Mononuclear cell (primary cell): ENCODE results near the gene OR2C1. TPM values are rescaled to one million over a fixed set of nuclear protein-coding genes. Genes with fewer than 3 reads are reported as not detected.

Source experiments
- H3K27me3 ChIP-seq: 2 replicates; pipeline ENCODE4 v1.6.0; 2011; ENCODE audit warnings: low read length, control low read depth; ENCODE audit not compliant: insufficient read depth
- H3K4me1 ChIP-seq: 2 replicates; pipeline ENCODE4 v1.5.1; 2011; ENCODE audit warnings: mild to moderate bottlenecking, low read length, control low read depth; ENCODE audit not compliant: insufficient read depth
- H3K4me3 ChIP-seq: 2 replicates; pipeline ENCODE4 v1.5.1; 2011; ENCODE audit warnings: mild to moderate bottlenecking, low read length, moderate library complexity
- H3K9me3 ChIP-seq: 2 replicates; pipeline ENCODE4 v1.5.1; 2011; ENCODE audit warnings: low read depth, mild to moderate bottlenecking, control low read depth, low read length
- total RNA-seq: library from RNA; depleted of rRNA; stranded (reverse); fragments of >200 nt; gene quantifications from one replicate; pipeline ENCODE4 v1.2.3, GENCODE V29; 2012

Gene OR2C1
- total RNA-seq, 1 donor, result not detected

DNA sequence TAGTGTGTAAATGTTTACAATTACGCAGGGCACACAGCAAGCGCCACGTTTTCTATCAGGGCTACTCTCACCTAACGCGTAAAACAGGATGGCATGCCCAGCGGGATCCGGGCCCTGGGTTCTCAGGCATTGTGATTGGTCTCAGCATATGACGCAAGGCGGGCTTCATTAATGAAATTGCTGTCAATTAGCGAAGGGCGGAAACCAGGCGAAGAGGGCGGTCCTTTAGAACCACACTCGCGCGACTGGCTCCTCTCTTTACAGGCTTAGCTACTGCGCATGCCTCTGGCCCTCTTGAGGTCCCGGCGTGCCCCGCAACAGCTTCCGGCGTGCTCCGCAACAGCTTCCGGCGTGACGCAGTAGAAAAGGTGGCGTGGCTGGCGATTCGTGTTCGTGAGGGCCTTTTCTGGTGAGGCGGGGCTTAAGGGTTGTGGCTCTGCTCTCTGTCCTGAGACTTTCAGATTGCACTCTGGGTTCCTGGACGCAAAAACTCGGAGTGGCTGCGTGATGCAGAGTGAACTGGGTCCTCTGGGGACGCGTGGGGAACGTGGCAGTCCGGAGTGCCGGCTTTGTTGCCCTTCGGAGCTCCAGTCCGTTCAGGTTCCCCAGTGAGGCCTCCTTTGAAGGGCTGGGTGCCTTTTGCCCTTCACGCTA, 9.2 kb downstream of the OR2C1 start:
- Histone ChIP-seq H3K4me1 (no peaks in the 10 kb centered on the region), H3K9me3 (no peaks in the 10 kb centered on the region), H3K4me3 (peak overlapping the region; percentile 32), H3K27me3 (peaks cover 18% of the 10 kb centered on the region)

DNA sequence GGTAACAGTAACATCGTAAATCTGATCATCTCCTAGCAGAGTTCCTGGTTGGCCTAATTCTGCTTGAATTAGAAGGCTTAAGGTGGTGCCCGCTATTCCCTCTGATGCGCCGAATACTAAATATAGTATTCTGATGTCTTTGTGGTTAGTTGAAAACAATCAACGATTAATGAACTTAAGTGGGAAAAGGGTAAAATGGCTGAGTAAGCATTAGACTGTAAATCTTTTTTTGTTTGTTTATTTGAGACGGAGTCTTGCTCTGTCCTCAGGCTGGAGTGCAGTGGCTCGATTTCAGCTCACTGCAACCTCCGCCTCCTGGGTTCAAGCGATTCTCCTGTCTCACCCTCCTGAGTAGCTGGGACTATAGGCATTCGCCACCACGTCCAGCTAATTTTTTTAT, 13.4 kb downstream of the OR2C1 start:
- Histone ChIP-seq H3K4me1 (no peaks in the 10 kb centered on the region), H3K4me3 (no peak overlapping the region), H3K9me3 (no peaks in the 10 kb centered on the region), H3K27me3 (no peaks in the 10 kb centered on the region)

DNA sequence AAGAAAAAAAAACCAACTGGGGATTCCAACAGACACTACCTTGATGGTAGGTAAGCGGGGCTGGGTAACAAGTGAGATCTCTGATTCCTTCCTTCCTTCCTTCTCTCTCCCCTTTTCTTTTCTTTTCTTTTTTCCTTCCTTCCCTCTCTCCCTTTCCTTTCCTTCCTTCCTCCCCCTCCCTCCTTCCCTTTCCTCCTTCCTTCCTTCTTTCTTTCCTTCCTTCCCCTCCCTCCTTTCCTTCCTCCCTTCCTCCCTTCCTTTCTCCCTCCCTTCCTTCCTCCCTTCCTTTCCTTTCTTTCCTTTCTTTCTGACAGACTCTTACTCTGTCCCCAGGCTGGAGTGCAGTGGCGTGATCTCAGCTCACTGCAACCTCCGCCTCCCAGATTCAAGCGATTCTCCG, 20.0 kb downstream of the OR2C1 start:
- Histone ChIP-seq H3K4me1 (no peaks in the 10 kb centered on the region), H3K27me3 (no peaks in the 10 kb centered on the region), H3K4me3 (no peak overlapping the region), H3K9me3 (peaks cover 16% of the 10 kb centered on the region)

DNA sequence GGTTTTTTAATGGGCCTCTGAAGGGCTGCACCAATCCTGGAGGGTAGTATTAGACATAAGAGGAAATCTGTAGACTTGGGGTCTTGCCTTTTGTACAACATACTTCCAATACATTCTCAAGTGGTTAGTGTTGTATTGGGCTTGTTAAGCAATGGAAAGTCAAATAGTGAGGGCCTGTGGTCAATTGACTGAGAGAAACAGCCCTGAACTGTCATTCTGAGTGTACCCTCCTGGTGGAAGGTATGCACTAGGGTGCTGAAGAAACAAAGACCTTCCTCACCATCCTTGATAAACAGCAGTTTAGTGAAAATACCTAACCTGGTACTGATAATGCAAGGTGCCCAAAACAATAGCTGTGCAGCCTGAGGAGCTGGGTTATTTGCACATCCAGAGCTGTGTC, 22.2 kb downstream of the OR2C1 start:
- peaks cover 37% of the 10 kb centered on the region for H3K9me3 ChIP-seq
- no peaks in the 10 kb centered on the region for H3K4me1 ChIP-seq
- no peak overlapping the region for H3K4me3 ChIP-seq
- no peaks in the 10 kb centered on the region for H3K27me3 ChIP-seq

DNA sequence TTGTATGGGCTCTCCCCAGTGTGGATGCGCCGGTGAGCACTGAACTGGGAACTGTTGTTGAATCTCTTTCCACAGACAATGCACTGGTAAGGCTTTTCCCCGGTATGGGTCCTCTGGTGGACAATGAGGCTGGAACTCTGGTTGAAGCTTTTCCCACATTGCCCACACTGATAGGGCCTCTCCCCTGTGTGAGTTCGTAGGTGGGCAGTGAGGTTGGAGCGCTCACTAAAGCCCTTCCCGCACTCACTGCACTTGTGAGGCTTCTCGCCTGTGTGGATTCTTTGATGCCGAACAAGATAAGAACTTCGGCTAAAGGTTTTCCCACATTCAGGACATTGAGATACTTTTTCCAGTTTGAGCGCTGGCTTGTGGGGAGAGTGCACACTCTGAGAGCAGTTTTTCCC, 27.4 kb downstream of the OR2C1 start:
- Histone ChIP-seq H3K27me3 (no peaks in the 10 kb centered on the region), H3K4me3 (no peak overlapping the region), H3K9me3 (peaks cover 61% of the 10 kb centered on the region), H3K4me1 (no peaks in the 10 kb centered on the region)

DNA sequence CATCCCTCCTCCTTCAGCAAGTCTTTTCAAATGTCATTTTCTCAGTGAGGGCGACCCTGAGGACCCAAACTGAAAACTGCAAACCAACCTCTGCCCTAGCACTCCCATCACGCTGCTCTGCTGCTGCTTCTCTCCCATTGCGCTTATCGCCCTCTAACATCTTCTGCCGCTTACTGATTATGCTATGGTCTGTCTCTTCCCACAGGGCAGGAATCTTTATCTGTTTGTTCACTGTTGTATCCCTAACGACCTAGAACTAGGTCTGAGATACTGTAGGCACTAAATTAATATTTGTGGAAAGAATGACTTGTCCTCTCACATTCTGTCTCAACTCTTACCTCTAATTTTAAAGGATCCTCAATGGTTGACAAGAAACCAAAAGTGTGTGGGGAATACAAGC, 32.6 kb downstream of the OR2C1 start:
- Histone ChIP-seq H3K27me3 (no peaks in the 10 kb centered on the region), H3K9me3 (peaks cover 36% of the 10 kb centered on the region), H3K4me1 (no peaks in the 10 kb centered on the region), H3K4me3 (no peak overlapping the region)

DNA sequence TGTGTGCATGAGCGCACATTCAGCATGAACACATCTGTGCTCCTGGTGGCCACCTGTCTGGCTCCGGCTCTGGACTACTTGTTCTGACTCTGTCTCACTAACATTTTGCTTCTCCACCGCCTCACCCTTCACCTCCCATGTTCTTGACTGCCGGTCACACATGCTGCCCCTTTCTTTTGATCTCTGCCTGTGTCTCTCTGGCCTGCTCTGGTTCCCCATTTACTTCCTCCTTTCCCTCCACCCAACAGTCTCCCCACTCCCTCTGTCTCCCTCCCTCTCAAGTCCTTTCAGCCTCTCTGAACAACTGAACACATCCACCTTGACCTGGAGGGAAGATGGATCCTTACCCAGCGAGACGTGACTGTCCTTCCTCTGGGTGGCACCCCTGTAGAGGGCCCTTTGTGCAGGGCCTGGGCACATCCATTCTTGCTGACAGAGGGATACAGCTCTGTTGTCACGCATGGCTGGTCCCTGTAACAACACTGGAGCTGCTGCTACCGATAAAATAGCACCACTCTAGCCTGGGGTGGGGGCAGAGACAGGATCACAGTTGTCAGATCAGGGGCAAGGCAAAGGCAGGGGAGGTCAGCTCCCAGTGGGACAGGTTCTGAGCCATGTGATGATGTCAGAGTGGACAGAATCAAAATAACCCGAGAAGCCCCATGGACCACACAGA, 34.1 kb downstream of the OR2C1 start:
- Histone ChIP-seq H3K4me1 (no peaks in the 10 kb centered on the region), H3K27me3 (no peaks in the 10 kb centered on the region), H3K9me3 (peaks cover 21% of the 10 kb centered on the region), H3K4me3 (no peak overlapping the region)

DNA sequence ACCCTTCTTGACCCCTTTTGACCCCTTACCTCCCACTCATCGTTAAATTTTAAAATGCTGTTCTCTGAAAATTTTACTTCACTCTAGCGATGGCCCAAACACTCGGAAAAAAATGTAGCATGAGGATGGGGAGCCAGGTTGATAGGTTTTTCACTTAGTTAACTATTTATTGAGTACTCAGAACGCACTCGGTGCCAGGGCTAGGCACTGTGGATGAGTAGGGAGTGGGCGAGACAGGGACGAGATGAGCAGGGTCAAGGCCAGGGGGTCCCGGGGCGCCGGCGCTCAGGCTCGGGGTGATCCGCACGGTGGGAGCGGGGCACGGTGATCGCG, 44.7 kb downstream of the OR2C1 start:
- H3K4me3 ChIP-seq, result peak overlapping the region; percentile 85

DNA sequence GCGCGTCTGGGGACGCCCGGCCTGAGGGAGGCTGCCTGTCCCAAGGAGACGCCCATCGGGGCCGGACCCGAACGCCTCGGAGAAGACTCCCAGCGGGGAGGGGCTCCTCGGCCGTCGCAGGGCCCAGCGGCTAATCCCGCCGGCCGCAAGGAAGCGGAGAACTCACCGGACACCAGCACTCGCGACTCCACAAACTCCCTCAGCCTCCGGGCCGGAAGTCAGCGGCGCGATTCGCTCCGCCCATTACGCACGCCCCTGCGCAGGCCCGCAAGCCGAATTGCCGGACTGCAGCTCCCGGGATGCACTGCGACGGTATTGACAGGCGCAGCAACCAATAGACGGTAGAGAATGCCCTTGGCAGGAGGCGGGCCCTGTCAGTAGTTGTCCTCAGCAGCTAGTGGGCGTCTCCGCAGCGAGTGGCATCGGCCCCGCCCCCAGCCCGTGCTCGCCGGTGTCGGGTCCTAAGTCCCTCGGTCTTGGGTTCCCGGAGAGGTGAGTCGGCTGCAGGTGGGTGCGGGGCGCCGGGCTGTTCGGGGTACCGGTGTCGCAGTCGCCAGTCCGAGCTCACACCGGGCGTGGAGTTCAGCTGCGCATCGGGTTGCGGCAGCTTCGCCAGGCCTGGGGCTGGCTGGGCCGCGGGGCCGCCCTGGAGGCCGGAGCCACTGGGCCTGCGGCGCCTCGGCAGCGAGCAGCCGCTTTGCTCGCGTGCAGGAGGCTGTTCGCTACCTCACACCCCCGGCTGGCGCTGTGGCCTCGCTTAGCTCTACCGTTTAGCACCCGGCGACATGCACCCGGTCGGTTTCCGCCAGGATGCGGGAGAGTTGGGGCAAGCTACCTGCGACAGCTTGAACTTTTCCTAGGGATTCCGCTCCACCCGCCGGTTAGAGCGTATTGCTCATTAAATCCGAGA, 45.3 kb downstream of the OR2C1 start, which contains the start of the genes ZNF174 and ZSCAN32:
Gene ZNF174 (plus strand): TSS at position 437 of the 910 bp plus-strand sequence. CDS start 790 bp downstream, outside the sequence.
Gene ZSCAN32 (minus strand): TSS at position 226 of the 910 bp plus-strand sequence. CDS start 3,447 bp downstream, outside the sequence.
- peaks cover 24% of the 10 kb centered on the region for H3K4me1 ChIP-seq

More for the DNA sequence above, 44.7 kb downstream of the OR2C1 start:
- H3K4me1 ChIP-seq, result peaks cover 24% of the 10 kb centered on the region
- no peaks in the 10 kb centered on the region for H3K9me3 ChIP-seq
- no peaks in the 10 kb centered on the region for H3K27me3 ChIP-seq

DNA sequence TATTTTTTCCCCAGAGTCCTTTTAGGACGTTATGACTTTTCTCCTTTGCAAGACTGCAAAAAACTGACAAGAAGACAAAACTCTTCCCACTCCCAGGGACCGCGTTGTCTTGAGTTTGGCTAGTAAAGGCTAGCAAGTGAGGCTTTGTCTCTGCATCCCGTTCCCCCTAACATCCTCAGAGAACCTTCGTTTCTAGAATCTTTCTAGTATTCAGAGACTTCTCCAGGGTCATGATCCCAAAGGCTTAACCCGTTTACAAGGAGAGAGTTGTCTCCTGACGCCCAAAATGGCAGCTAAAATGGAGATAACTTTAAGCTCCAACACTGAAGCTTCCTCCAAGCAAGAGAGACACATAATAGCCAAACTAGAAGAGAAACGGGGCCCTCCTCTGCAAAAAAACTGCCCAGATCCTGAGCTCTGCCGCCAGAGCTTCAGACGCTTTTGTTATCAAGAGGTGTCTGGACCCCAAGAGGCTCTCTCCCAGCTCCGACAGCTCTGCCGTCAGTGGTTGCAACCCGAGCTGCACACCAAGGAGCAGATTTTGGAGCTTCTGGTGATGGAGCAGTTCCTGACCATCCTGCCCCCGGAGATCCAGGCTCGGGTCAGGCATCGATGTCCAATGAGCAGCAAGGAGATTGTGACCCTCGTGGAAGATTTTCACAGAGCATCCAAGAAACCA, 46.2 kb downstream of the OR2C1 start:
- Histone ChIP-seq H3K4me1 (peaks cover 24% of the 10 kb centered on the region), H3K27me3 (no peaks in the 10 kb centered on the region), H3K9me3 (peaks cover 9% of the 10 kb centered on the region), H3K4me3 (peak overlapping the region; percentile 85)

More for the DNA sequence above, 45.3 kb downstream of the OR2C1 start, which contains the start of the genes ZNF174 and ZSCAN32:
- peak within 1 kb of the TSS; percentile 85 for H3K4me3 ChIP-seq
- H3K9me3 ChIP-seq, result peaks cover 1% of the 10 kb centered on the region
- H3K27me3 ChIP-seq, result no peaks in the 10 kb centered on the region

Other genes starting within 250 kb of the OR2C1 start
- gene ZNF205, start 243.3 kb upstream of the OR2C1 start, total RNA-seq, result 0.52 TPM
- 1.6 TPM for gene ZNF213, start 220.9 kb upstream of the OR2C1 start, total RNA-seq
- gene OR1F1, start 167.7 kb upstream of the OR2C1 start, total RNA-seq, result not detected
- 4.5 TPM for gene ZNF200, start 120.7 kb upstream of the OR2C1 start, total RNA-seq
- gene MEFV, start 99.3 kb upstream of the OR2C1 start, total RNA-seq, result 26.7 TPM
- gene ZNF263, start 72.4 kb upstream of the OR2C1 start, total RNA-seq, result 49.7 TPM
- gene TIGD7, start 50.5 kb upstream of the OR2C1 start, total RNA-seq, result 3.7 TPM
- gene ZNF75A, start 50.4 kb upstream of the OR2C1 start, total RNA-seq, result 34.8 TPM
- 8.9 TPM for gene ZSCAN32, start 45.1 kb downstream of the OR2C1 start, total RNA-seq
- 6.0 TPM for gene ZNF174, start 45.3 kb downstream of the OR2C1 start, total RNA-seq
- 5.6 TPM for gene ZNF597, start 87.6 kb downstream of the OR2C1 start, total RNA-seq
- gene NAA60, start 87.8 kb downstream of the OR2C1 start, total RNA-seq, result 19.4 TPM
- gene C16orf90, start 139.6 kb downstream of the OR2C1 start, total RNA-seq, result not detected
- 5.8 TPM for gene CLUAP1, start 145.1 kb downstream of the OR2C1 start, total RNA-seq
- gene NLRC3, start 221.5 kb downstream of the OR2C1 start, total RNA-seq, result 25.1 TPM